Spleen (tissue), 7 donors: ENCODE data around the gene IQSEC1.

ENCODE experiments used
- POLR2A ChIP-seq, 3 donors: fragments of 450-650 bp; IDR thresholded peaks; one replicate each; pipeline ENCODE4 v1.5.1; 2017; ENCODE audit warnings: antibody characterized with exemption in 3 of 3, mild to moderate bottlenecking in 1 of 3
- POLR2AphosphoS5 ChIP-seq, 3 donors: sonication (generic); formaldehyde crosslinking; IDR thresholded peaks; one replicate each; pipeline ENCODE4 v1.5.1; 2017; ENCODE audit warnings: antibody characterized with exemption in 3 of 3
- TF ChIP-seq, protein P1 (sequence below), 11 experiments: fragments of 200-600 bp in 7 of 11; fragments of 450-650 bp in 4 of 11; sonication (generic) in 4 of 11; IDR thresholded peaks in 8 of 11; conservative IDR thresholded peaks in 3 of 11; 1 replicate in 7 of 11; 2 replicates in 4 of 11; pipeline versions ENCODE4 v1.4.0 to v1.8.0; 2016 to 2021; ENCODE audit warnings: antibody characterized with exemption in 11 of 11, inconsistent platforms in 4 of 11, mild to moderate bottlenecking in 1 of 11
- donor health status: DM: no; HTN: no; CAD: no; lungs with moderate emphysema.
- donor health status: DM: no; HTN: no; CAD: no.
- donor health status: DM: no; HTN: no; CAD: no.

DNA sequence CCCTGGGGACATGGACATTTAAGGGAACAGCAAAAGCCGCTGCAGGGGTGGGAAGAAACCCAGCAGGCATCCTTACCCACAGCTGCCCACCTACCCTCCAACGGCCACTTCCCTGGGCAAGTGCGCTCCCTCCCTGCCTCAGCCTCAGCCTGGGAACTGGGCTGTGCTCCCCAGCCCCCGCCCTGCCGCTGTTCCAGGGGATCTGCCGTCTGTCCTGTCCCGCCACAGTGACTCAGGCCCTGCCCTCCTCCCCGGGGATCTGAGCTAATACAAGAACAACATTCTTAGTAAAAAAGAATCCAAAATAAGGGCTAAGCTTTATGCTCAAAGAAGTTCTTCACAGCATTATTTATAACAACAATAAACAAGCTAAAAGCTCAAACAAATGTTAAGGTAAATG, 7.4 kb upstream of the IQSEC1 start:
- TF ChIP-seq, protein P1, sequence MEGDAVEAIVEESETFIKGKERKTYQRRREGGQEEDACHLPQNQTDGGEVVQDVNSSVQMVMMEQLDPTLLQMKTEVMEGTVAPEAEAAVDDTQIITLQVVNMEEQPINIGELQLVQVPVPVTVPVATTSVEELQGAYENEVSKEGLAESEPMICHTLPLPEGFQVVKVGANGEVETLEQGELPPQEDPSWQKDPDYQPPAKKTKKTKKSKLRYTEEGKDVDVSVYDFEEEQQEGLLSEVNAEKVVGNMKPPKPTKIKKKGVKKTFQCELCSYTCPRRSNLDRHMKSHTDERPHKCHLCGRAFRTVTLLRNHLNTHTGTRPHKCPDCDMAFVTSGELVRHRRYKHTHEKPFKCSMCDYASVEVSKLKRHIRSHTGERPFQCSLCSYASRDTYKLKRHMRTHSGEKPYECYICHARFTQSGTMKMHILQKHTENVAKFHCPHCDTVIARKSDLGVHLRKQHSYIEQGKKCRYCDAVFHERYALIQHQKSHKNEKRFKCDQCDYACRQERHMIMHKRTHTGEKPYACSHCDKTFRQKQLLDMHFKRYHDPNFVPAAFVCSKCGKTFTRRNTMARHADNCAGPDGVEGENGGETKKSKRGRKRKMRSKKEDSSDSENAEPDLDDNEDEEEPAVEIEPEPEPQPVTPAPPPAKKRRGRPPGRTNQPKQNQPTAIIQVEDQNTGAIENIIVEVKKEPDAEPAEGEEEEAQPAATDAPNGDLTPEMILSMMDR (IDR thresholded peaks at IDR 0.05 in 8 of 11, conservative IDR thresholded peaks at IDR 0.05 in 3 of 11): no peak
- no peak for TF ChIP-seq POLR2AphosphoS5 (IDR thresholded peaks at IDR 0.05)
- no peak for TF ChIP-seq POLR2A (IDR thresholded peaks at IDR 0.05)
